B cell (primary cell): ENCODE results near the gene IGF2BP3. TPM values are rescaled to one million over a fixed set of nuclear protein-coding genes. Genes with fewer than 3 reads are reported as not detected.

Experiments used
- ATAC-seq: fragments of 200-7000 bp; cut with Tn5 transposase; one replicate; pipeline ENCODE4 v1.10.0; 2021; ENCODE audit warnings: low read depth, mild to moderate bottlenecking, moderate number of reproducible peaks, moderate library complexity
- CTCF ChIA-PET: fragments of 350-600 bp; sonication (Branson Sonifier 250); formaldehyde crosslinking; loops from one replicate; lab custom pipeline; 2021; ENCODE audit warnings: antibody characterized with exemption, inconsistent platforms; lab: Charles Lee
- POLR2A ChIA-PET: fragments of 350-600 bp; sonication (Branson Sonifier 250); formaldehyde crosslinking; loops from one replicate; lab custom pipeline; 2021; ENCODE audit warnings: antibody characterized with exemption; lab: Charles Lee
- DNase-seq: peaks from one replicate; pipeline ENCODE4 v3.0.0; 2013
- H2AFZ ChIP-seq: 2 replicates; pipeline ENCODE4 v1.6.1; 2012; ENCODE audit warnings: mild to moderate bottlenecking, low read depth, low read length; ENCODE audit not compliant: insufficient read depth, poor library complexity, severe bottlenecking
- H3K27ac ChIP-seq, 2 donors: 1 replicate in 1 of 2; 2 replicates in 1 of 2; pipeline ENCODE4 v1.5.1; 2012 to 2013; ENCODE audit warnings: low read length in 2 of 2, mild to moderate bottlenecking in 2 of 2, moderate library complexity in 1 of 2
- H3K27me3 ChIP-seq, 4 experiments: fragments of 200-600 bp in 1 of 4; sonication (generic) in 1 of 4; replicated peaks in 1 of 4; 1 replicate in 2 of 4; 2 replicates in 2 of 4; pipeline versions ENCODE4 v1.6.1 to v1.7.0; 2013 to 2016; ENCODE audit warnings: low read length in 3 of 4, mild to moderate bottlenecking in 2 of 4, mixed read lengths in 1 of 4, moderate library complexity in 1 of 4; ENCODE audit not compliant: insufficient read depth in 4 of 4, control insufficient read depth in 3 of 4; ENCODE audit errors: control extremely low read depth in 1 of 4
- H3K36me3 ChIP-seq, 2 experiments: replicated peaks in 1 of 2; 1 replicate in 1 of 2; 2 replicates in 1 of 2; pipeline versions ENCODE4 v1.6.1 to v1.7.1; 2013; ENCODE audit warnings: low read length in 1 of 2; ENCODE audit not compliant: insufficient read depth in 2 of 2, control insufficient read depth in 1 of 2; ENCODE audit errors: control extremely low read depth in 1 of 2, extremely low read depth in 1 of 2
- H3K4me1 ChIP-seq, 2 donors: fragments of 200-600 bp in 1 of 2; sonication (generic) in 1 of 2; 1 replicate in 1 of 2; 2 replicates in 1 of 2; pipeline versions ENCODE4 v1.5.1 to v1.6.1; 2013 to 2017; ENCODE audit warnings: low read length in 2 of 2; ENCODE audit not compliant: control insufficient read depth in 2 of 2, insufficient read depth in 2 of 2
- H3K4me2 ChIP-seq: replicated peaks from 2 replicates; pipeline ENCODE3; 2012; ENCODE audit warnings: mild to moderate bottlenecking, low read depth, low read length; ENCODE audit not compliant: poor library complexity, severe bottlenecking
- H3K4me3 ChIP-seq, 5 experiments: fragments of 200-600 bp in 1 of 5; sonication (generic) in 1 of 5; 1 replicate in 3 of 5; 2 replicates in 2 of 5; pipeline versions ENCODE4 v1.5.1 to v1.7.0; 2011 to 2016; ENCODE audit warnings: low read length in 4 of 5, mild to moderate bottlenecking in 4 of 5, low read depth in 2 of 5, control low read depth in 1 of 5, moderate library complexity in 1 of 5; ENCODE audit not compliant: insufficient read depth in 1 of 5; ENCODE audit errors: control extremely low read depth in 1 of 5, extremely low read depth in 1 of 5
- H3K79me2 ChIP-seq: fragments of 200-600 bp; sonication (generic); one replicate; pipeline ENCODE4 v1.6.0; 2016; ENCODE audit warnings: low read length; ENCODE audit not compliant: control insufficient read depth, insufficient read depth
- H3K9ac ChIP-seq: fragments of 200-600 bp; sonication (generic); 2 replicates; pipeline ENCODE4 v1.6.1; 2017; ENCODE audit warnings: mild to moderate bottlenecking, low read length, moderate library complexity
- H3K9me3 ChIP-seq, 3 donors: one replicate each; pipeline versions ENCODE4 v1.6.1 to v1.7.1; 2013; ENCODE audit warnings: low read length in 2 of 3; ENCODE audit not compliant: control insufficient read depth in 2 of 3, insufficient read depth in 1 of 3; ENCODE audit errors: control extremely low read depth in 1 of 3
- H4K20me1 ChIP-seq: 2 replicates; pipeline ENCODE4 v1.6.0; 2012; ENCODE audit warnings: mild to moderate bottlenecking, low read length; ENCODE audit not compliant: insufficient read depth, control insufficient read depth, poor library complexity, severe bottlenecking
- H3K27ac Mint-ChIP-seq: one replicate; pipeline ENCODE4 v1.8.0; 2021; ENCODE audit warnings: mixed read lengths
- H3K27me3 Mint-ChIP-seq: one replicate; pipeline ENCODE4 v1.8.0; 2021; ENCODE audit warnings: mixed read lengths
- H3K4me1 Mint-ChIP-seq: one replicate; pipeline ENCODE4 v1.8.0; 2021; ENCODE audit warnings: mixed read lengths
- H3K4me3 Mint-ChIP-seq: one replicate; pipeline ENCODE4 v1.8.0; 2021; ENCODE audit warnings: mixed read lengths
- H3K9me3 Mint-ChIP-seq: one replicate; pipeline ENCODE4 v1.8.0; 2022; ENCODE audit warnings: mixed read lengths; ENCODE audit not compliant: insufficient read depth
- CTCF ChIP-seq: fragments of 200-600 bp; IDR thresholded peaks from one replicate; pipeline ENCODE4 v1.8.0; 2022; ENCODE audit warnings: antibody characterized with exemption, mild to moderate bottlenecking
- EZH2 ChIP-seq: IDR thresholded peaks from 2 replicates; pipeline ENCODE4 v1.6.1; 2012; ENCODE audit warnings: borderline replicate concordance, low read depth, mild to moderate bottlenecking, moderate library complexity, low read length; ENCODE audit not compliant: insufficient read depth, poor library complexity, severe bottlenecking
- intact Hi-C: fragments of 100-400 bp; cut with micrococcal nuclease; formaldehyde crosslinking; loops from one replicate; pipeline ENCODE4 v1.10.0; 2022
- polyA plus RNA-seq: library from polyadenylated mRNA; depleted of rRNA; stranded (reverse); fragments of >200 nt; gene quantifications from 2 replicates; pipeline ENCODE4 v1.2.3, GENCODE V29; 2012
- total RNA-seq, 2 donors: library from RNA; stranded (reverse); fragments of 120-200 nt in 1 of 2; gene quantifications; 1 replicate in 1 of 2; 2 replicates in 1 of 2; pipeline versions ENCODE4 v1.2.3 to v1.2.4, GENCODE V29; 2013 to 2022

IGF2BP3 gene
- total and polyA plus RNA-seq, 2 donors (not counting 1 experiment from before 2014, with no cell fraction given), result 0.63 to 10.0 TPM

- H3K4me1 Mint-ChIP-seq, result peaks cover 40% of the 10 kb centered on the region
Observed at GRCh38 chr7:23472556-23472955, 2.3 kb upstream of the IGF2BP3 start.

More at GRCh38 chr7:23472556-23472955, 2.3 kb upstream of the IGF2BP3 start:
- Mint-ChIP-seq H3K27ac (no peak overlapping the region), H3K27me3 (peaks cover 61% of the 10 kb centered on the region), H3K4me3 (no peak overlapping the region), H3K9me3 (no peaks in the 10 kb centered on the region)
- Histone ChIP-seq H3K79me2 (no peaks in the 10 kb centered on the region), H2AFZ (no peak overlapping the region), H3K27ac (no peak overlapping the region), H3K9ac (no peak overlapping the region), H4K20me1 (peaks cover 22% of the 10 kb centered on the region), H3K4me2 (no peak overlapping the region), H3K4me3 (peak overlapping the region in 1 of 5 experiments; percentile 67), H3K27me3 (peaks cover 0 to 82% (median 78%) of the 10 kb centered on the region in 4 experiments), H3K4me1 (peaks cover 57 to 68% of the 10 kb centered on the region in 2 donors), H3K36me3 (no peaks in the 10 kb centered on the region), H3K9me3 (peaks cover 0 to 46% (median 9%) of the 10 kb centered on the region in 3 donors)
- CTCF ChIA-PET, result interaction anchor here (0.7 to 1.4 kb wide), 8 partner anchors 11 to 209 kb away, joined by 3 to 7 read pairs (median 4); no protein-coding TSS in a partner anchor
- POLR2A ChIA-PET, result interaction anchor here (1.2 kb wide), 1 partner anchor 101 kb away, joined by 4 read pairs; no protein-coding TSS in a partner anchor
- DNase-seq (no peak), ATAC-seq (no peak)
- intact Hi-C loops, result loop anchor here (5.0 kb wide), 1 partner anchor 175 kb away; the partner anchor contains the start of gene MALSU1
- no peak for TF ChIP-seq CTCF
- TF ChIP-seq EZH2, result no peak
